H1 (cell line): ENCODE results near the gene QSOX1. TPM values are rescaled to one million over a fixed set of nuclear protein-coding genes. Genes with fewer than 3 reads are reported as not detected.

Experiments
- CTCF ChIA-PET: fragments of 300-600 bp; sonication (Branson Sonifier 250); formaldehyde crosslinking; loops from one replicate; lab custom pipeline; 2021; ENCODE audit not compliant: partially characterized antibody; lab: Charles Lee
- POLR2A ChIA-PET: fragments of 300-600 bp; sonication (Branson Sonifier 250); formaldehyde crosslinking; loops from one replicate; lab custom pipeline; 2021; ENCODE audit warnings: inconsistent platforms; ENCODE audit not compliant: partially characterized antibody; lab: Charles Lee
- DNase-seq, 2 experiments: peaks; one replicate each; pipeline versions ENCODE4 v3.0.0 to v3.0.0-alpha.2; 2010 to 2022; ENCODE audit warnings: low spot score in 2 of 2, low read depth in 1 of 2, mixed read lengths in 1 of 2
- FAIRE-seq: peaks from 2 replicates; lab custom pipeline; 2011; peaks lifted over from hg19 to GRCh38; lab: Jason Lieb, UNC
- H2AFZ ChIP-seq: 2 replicates; pipeline ENCODE4 v1.8.1; 2012; ENCODE audit warnings: low read length, inconsistent platforms
- H2AK5ac ChIP-seq: 2 replicates; pipeline ENCODE4 v1.6.1; 2013; ENCODE audit warnings: low read depth, low read length
- H2BK120ac ChIP-seq: replicated peaks from 2 replicates; pipeline ENCODE3; 2013; ENCODE audit warnings: low read depth, low read length, inconsistent platforms
- H2BK12ac ChIP-seq: 2 replicates; pipeline ENCODE4 v1.6.1; 2013; ENCODE audit warnings: low read depth, low read length
- H2BK15ac ChIP-seq: 2 replicates; pipeline ENCODE4 v1.6.1; 2013; ENCODE audit warnings: low read length
- H2BK20ac ChIP-seq: 2 replicates; pipeline ENCODE4 v1.6.1; 2013; ENCODE audit warnings: low read length
- H2BK5ac ChIP-seq: 2 replicates; pipeline ENCODE4 v1.6.1; 2013; ENCODE audit warnings: low read depth, low read length
- H3K14ac ChIP-seq: 2 replicates; pipeline ENCODE4 v1.6.1; 2013; ENCODE audit warnings: inconsistent platforms; ENCODE audit not compliant: insufficient read length
- H3K18ac ChIP-seq: 2 replicates; pipeline ENCODE4 v1.6.1; 2013; ENCODE audit warnings: low read length; ENCODE audit errors: extremely low read depth
- H3K23ac ChIP-seq: 2 replicates; pipeline ENCODE4 v1.6.1; 2013; ENCODE audit warnings: inconsistent platforms; ENCODE audit not compliant: insufficient read length
- H3K23me2 ChIP-seq: 2 replicates; pipeline ENCODE4 v1.6.1; 2013; ENCODE audit warnings: low read depth, low read length
- H3K27ac ChIP-seq: 2 replicates; pipeline ENCODE4 v1.6.1; 2011; ENCODE audit warnings: low read depth, low read length, inconsistent platforms
- H3K27me3 ChIP-seq, 4 experiments: replicated peaks in 1 of 4; 1 replicate in 1 of 4; 2 replicates in 3 of 4; pipeline versions ENCODE4 v1.6.1 to v1.8.1; 2011 to 2013; ENCODE audit warnings: low read length in 3 of 4, mild to moderate bottlenecking in 3 of 4, inconsistent platforms in 2 of 4, mixed read lengths in 2 of 4, moderate library complexity in 1 of 4; ENCODE audit not compliant: control insufficient read depth in 3 of 4, insufficient read depth in 3 of 4; ENCODE audit errors: extremely low read depth in 1 of 4
- H3K36me3 ChIP-seq, 4 experiments: 2 replicates each; pipeline versions ENCODE4 v1.6.1 to v1.8.1; 2011 to 2013; ENCODE audit warnings: mild to moderate bottlenecking in 4 of 4, low read length in 3 of 4, moderate library complexity in 2 of 4, control low read depth in 1 of 4, inconsistent platforms in 1 of 4; ENCODE audit not compliant: insufficient read depth in 4 of 4, control insufficient read depth in 2 of 4
- H3K4ac ChIP-seq: replicated peaks from 2 replicates; pipeline ENCODE3; 2013; ENCODE audit warnings: low read length, low read depth, mixed read lengths, inconsistent platforms; ENCODE audit not compliant: insufficient read length
- H3K4me1 ChIP-seq, 4 experiments: replicated peaks in 1 of 4; 1 replicate in 1 of 4; 2 replicates in 3 of 4; pipeline versions ENCODE4 v1.6.1 to v1.8.1; 2011 to 2013; ENCODE audit warnings: low read length in 3 of 4, inconsistent platforms in 2 of 4, mixed read lengths in 1 of 4; ENCODE audit not compliant: insufficient read depth in 4 of 4, control insufficient read depth in 3 of 4
- H3K4me2 ChIP-seq, 2 experiments: 2 replicates each; pipeline versions ENCODE4 v1.6.1 to v1.8.1; 2011 to 2013; ENCODE audit warnings: low read depth in 2 of 2, low read length in 2 of 2, control low read depth in 1 of 2, inconsistent platforms in 1 of 2, mild to moderate bottlenecking in 1 of 2; ENCODE audit not compliant: insufficient read depth in 1 of 2
- H3K4me3 ChIP-seq, 4 experiments: fragments of 200-600, 300-600 bp in 1 of 4; sonication (generic), shearing (Covaris generic), sonication (Bioruptor Twin) in 1 of 4; 2 replicates each; pipeline versions ENCODE4 v1.5.1 to v1.8.1; 2011 to 2016; ENCODE audit warnings: low read length in 4 of 4, low read depth in 3 of 4, control low read depth in 2 of 4, inconsistent platforms in 2 of 4, mild to moderate bottlenecking in 2 of 4, mixed read lengths in 1 of 4, moderate library complexity in 1 of 4; ENCODE audit not compliant: insufficient read depth in 2 of 4; ENCODE audit errors: extremely low read depth in 1 of 4
- H3K56ac ChIP-seq: replicated peaks from 2 replicates; pipeline ENCODE3; 2013; ENCODE audit warnings: low read depth, mild to moderate bottlenecking, mixed read lengths, low read length, inconsistent platforms; ENCODE audit not compliant: insufficient read length
- H3K79me1 ChIP-seq: 2 replicates; pipeline ENCODE4 v1.6.1; 2013; ENCODE audit warnings: low read depth, low read length, control low read depth
- H3K79me2 ChIP-seq, 2 experiments: 2 replicates each; pipeline versions ENCODE4 v1.6.1 to v1.8.1; 2012 to 2013; ENCODE audit warnings: low read length in 2 of 2, mild to moderate bottlenecking in 2 of 2, inconsistent platforms in 1 of 2; ENCODE audit not compliant: insufficient read depth in 2 of 2, control insufficient read depth in 1 of 2
- H3K9ac ChIP-seq, 4 experiments: replicated peaks in 1 of 4; 1 replicate in 1 of 4; 2 replicates in 3 of 4; pipeline versions ENCODE4 v1.6.1 to v1.8.1; 2011 to 2013; ENCODE audit warnings: low read depth in 3 of 4, low read length in 3 of 4, control low read depth in 2 of 4, mild to moderate bottlenecking in 2 of 4, moderate library complexity in 2 of 4, inconsistent platforms in 1 of 4; ENCODE audit errors: extremely low read depth in 1 of 4
- H3K9me3 ChIP-seq, 2 experiments: 2 replicates each; pipeline versions ENCODE4 v1.6.1 to v1.8.1; 2012 to 2013; ENCODE audit warnings: mild to moderate bottlenecking in 2 of 2, moderate library complexity in 2 of 2, control low read depth in 1 of 2, inconsistent platforms in 1 of 2, low read depth in 1 of 2, low read length in 1 of 2, mixed read lengths in 1 of 2; ENCODE audit not compliant: insufficient read depth in 2 of 2
- H4K20me1 ChIP-seq, 2 experiments: replicated peaks in 1 of 2; 2 replicates each; pipeline versions ENCODE3 to v1.8.1; 2011 to 2013; ENCODE audit warnings: inconsistent platforms in 2 of 2, low read length in 2 of 2, mild to moderate bottlenecking in 1 of 2; ENCODE audit not compliant: insufficient read depth in 2 of 2, control insufficient read depth in 1 of 2
- H4K5ac ChIP-seq: 2 replicates; pipeline ENCODE4 v1.6.1; 2013; ENCODE audit warnings: low read length, low read depth, mixed read lengths, inconsistent platforms; ENCODE audit not compliant: insufficient read length
- H4K8ac ChIP-seq: 2 replicates; pipeline ENCODE4 v1.8.0; 2013; ENCODE audit warnings: mild to moderate bottlenecking, moderate library complexity, low read length, inconsistent platforms; ENCODE audit not compliant: insufficient read depth; ENCODE audit errors: extremely low read depth
- H4K91ac ChIP-seq: replicated peaks from 2 replicates; pipeline ENCODE3; 2013; ENCODE audit warnings: low read length, mixed read lengths, inconsistent platforms; ENCODE audit not compliant: insufficient read length
- CTBP2 ChIP-seq: IDR thresholded peaks from 2 replicates; pipeline ENCODE4 v1.7.0; 2011; ENCODE audit warnings: borderline replicate concordance, mild to moderate bottlenecking, moderate library complexity, mixed read lengths, low read length; ENCODE audit not compliant: insufficient read depth, insufficient read length
- EZH2 ChIP-seq: fragments of 200-600 bp; sonication (generic); IDR thresholded peaks from 2 replicates; pipeline ENCODE4 v1.7.1; 2012; ENCODE audit warnings: low read depth, mild to moderate bottlenecking, moderate library complexity, low read length, inconsistent platforms; ENCODE audit not compliant: severe bottlenecking
- KDM4A ChIP-seq: IDR thresholded peaks from one replicate; pipeline ENCODE4 v1.7.1; 2012; ENCODE audit warnings: low read depth, mild to moderate bottlenecking, moderate library complexity, low read length, inconsistent platforms; ENCODE audit not compliant: severe bottlenecking
- KDM5A ChIP-seq: fragments of 200-600 bp; IDR thresholded peaks from 2 replicates; pipeline ENCODE4 v1.7.1; 2012; ENCODE audit warnings: mild to moderate bottlenecking, low read length, inconsistent platforms, mixed read lengths
- SP2 ChIP-seq: IDR thresholded peaks from 2 replicates; pipeline ENCODE4 v1.6.1; 2012; ENCODE audit warnings: mild to moderate bottlenecking, low read length, inconsistent platforms
- SUZ12 ChIP-seq: fragments of 200-600 bp; sonication (generic); IDR thresholded peaks from 2 replicates; pipeline ENCODE4 v1.6.1; 2012; ENCODE audit warnings: mild to moderate bottlenecking, inconsistent platforms, low read length, moderate library complexity, mixed read lengths
- WGBS, 2 experiments: shearing (Covaris generic) in 1 of 2; methylation state at CpG; one replicate each; pipeline versions ENCODE4 v1.1.6 to v1.1.7; 2013 to 2015; ENCODE audit warnings: low lambda C conversion rate in 2 of 2, mixed read lengths in 2 of 2, inconsistent platforms in 1 of 2, low coverage in 1 of 2, missing lambda C conversion rate in 1 of 2; ENCODE audit not compliant: insufficient replicate concordance in 2 of 2, insufficient coverage in 1 of 2, insufficient read length in 1 of 2; ENCODE audit errors: extremely low coverage in 1 of 2, missing lambda C conversion rate in 1 of 2; 5-methylcytosine and 5-hydroxymethylcytosine counted together
- polyA plus RNA-seq, 7 experiments: library from polyadenylated mRNA; depleted of rRNA in 3 of 7; stranded (reverse) in 5 of 7; unstranded in 2 of 7; fragments of >200 nt in 5 of 7; fragments of 200-250 nt in 2 of 7; gene quantifications; 1 replicate in 5 of 7; 2 replicates in 1 of 7; 4 replicates in 1 of 7; pipeline versions ENCODE4 v1.2.1 to v1.2.3, GENCODE V29; 2011 to 2013; ENCODE audit warnings: missing spikeins in 2 of 7, mixed read lengths in 2 of 7
- total RNA-seq: library from RNA; stranded (reverse); fragmentation: NEBNext Ultra II Directional; extraction: Animal tissue kit (Norgen Biotek cat#: 25700); gene quantifications from 2 replicates; pipeline ENCODE4 v1.2.1, GENCODE V29; 2021

Gene QSOX1
- total and polyA plus RNA-seq, 2 of the 8 experiments (the other 6 are each of a cell fraction or from before 2014, with no cell fraction given) = 97.7 to 123 TPM

DNA sequence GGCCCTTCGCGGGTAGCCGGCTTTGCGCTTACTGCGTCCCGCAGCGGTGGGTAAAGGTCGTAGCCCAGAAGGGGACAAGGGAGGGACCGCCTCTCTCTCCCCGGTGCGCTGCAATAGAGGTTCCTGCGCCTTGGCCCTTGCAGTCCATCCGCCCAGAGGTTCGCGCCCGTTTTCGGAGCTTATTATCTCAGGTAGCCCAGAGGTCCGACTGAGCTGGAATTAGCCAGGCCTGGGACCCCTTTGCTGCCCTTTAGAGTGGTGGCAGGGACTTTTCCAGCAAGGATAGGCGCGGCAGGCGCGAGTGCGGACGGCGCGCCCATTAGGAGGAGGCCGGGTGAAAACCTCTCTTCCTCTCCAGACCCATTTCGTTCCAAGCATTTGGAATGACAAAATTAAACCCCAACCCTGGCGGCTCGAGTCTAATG, 80.4 kb downstream of the QSOX1 start:
- POLR2A ChIA-PET = interaction anchor here (1.2 to 4.0 kb wide), 5 partner anchors 9 to 66 kb away, joined by 5 to 26 read pairs (median 12); no protein-coding TSS in a partner anchor

More for the DNA sequence above, 80.4 kb downstream of the QSOX1 start:
- Histone ChIP-seq H3K23me2 (peaks cover 32% of the 10 kb centered on the region; the same call in 1 of the 2 replicates), H2BK12ac (no peak overlapping the region), H3K4me1 (peaks cover 29 to 53% (median 36%) of the 10 kb centered on the region in 4 experiments), H2BK120ac (no peak overlapping the region), H3K36me3 (no peaks in the 10 kb centered on the region; a peak in 1 of 8 replicates), H2BK5ac (no peak overlapping the region), H4K5ac (no peak overlapping the region), H3K14ac (no peak overlapping the region), H3K9ac (no peak overlapping the region; a peak in 3 of 7 replicates), H3K4me3 (peak overlapping the region; percentile 31 to 66 (median 50)), H4K8ac (no peak overlapping the region), H3K18ac (peak overlapping the region; percentile 17), H2BK20ac (no peak overlapping the region), H4K20me1 (peaks cover 0 to 12% of the 10 kb centered on the region in 2 experiments), H4K91ac (no peak overlapping the region), H3K4me2 (peak overlapping the region; percentile 91 to 98), H3K27me3 (peaks cover 40 to 75% (median 68%) of the 10 kb centered on the region in 4 experiments), H2AK5ac (no peak overlapping the region), H3K23ac (no peak overlapping the region), H3K4ac (no peak overlapping the region), H3K9me3 (no peaks in the 10 kb centered on the region; a peak in 1 of 4 replicates), H3K79me1 (no peaks in the 10 kb centered on the region), H2BK15ac (no peak overlapping the region), H3K27ac (no peak overlapping the region), H3K79me2 (no peaks in the 10 kb centered on the region), H3K56ac (no peak overlapping the region), H2AFZ (no peak overlapping the region)
- no peak for FAIRE-seq
- WGBS, 2 experiments = 1% methylated on average over 18 of the region's 30 CpGs; no CpG with 5 or more reads in 1 of the 2 experiments
- DNase-seq = peak in 1 of 2 experiments; percentile 78
- TF ChIP-seq SUZ12 (peak; percentile 98), EZH2 (peak; percentile 98), KDM5A (no peak), SP2 (no peak), KDM4A (peak; percentile 73), CTBP2 (peak; percentile 26)
- CTCF ChIA-PET = interaction anchor here (1.3 to 6.9 kb wide), 5 partner anchors 10 to 870 kb away, joined by 3 to 65 read pairs (median 7); no protein-coding TSS in a partner anchor
